HG02870 (cell line): ENCODE measurements around the gene CAMKMT.

Experiments
- ATAC-seq: cut with Tn5 transposase; IDR thresholded peaks from one replicate; pipeline ENCODE4 v1.9.1; 2021; ENCODE audit warnings: mild to moderate bottlenecking, moderate library complexity; ENCODE audit not compliant: unreplicated experiment

Gene CAMKMT

DNA sequence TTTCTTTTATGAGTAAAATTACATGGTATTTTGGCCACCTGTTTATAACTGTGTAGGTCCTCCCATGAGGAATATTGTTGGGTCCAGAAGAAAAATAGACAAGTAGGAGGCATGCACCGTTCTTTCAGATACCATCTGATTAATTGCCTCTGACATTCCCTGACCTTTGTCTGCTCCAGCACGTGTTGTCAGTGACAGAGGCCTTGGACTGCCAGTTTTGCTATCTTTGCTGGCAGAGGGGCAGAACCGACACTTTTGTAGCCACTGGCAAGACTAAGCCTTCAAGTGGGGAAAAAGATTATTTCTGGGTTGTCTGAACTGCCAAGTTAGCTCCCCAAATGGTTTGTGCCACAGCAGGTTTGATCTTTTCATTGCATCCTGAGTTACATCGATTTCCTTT lies 276.9 kb downstream of the CAMKMT start:
- ATAC-seq = no peak

- ATAC-seq = no peak
Observed at GRCh38 chr2:44639399-44639798, 277.7 kb downstream of the CAMKMT start.

DNA sequence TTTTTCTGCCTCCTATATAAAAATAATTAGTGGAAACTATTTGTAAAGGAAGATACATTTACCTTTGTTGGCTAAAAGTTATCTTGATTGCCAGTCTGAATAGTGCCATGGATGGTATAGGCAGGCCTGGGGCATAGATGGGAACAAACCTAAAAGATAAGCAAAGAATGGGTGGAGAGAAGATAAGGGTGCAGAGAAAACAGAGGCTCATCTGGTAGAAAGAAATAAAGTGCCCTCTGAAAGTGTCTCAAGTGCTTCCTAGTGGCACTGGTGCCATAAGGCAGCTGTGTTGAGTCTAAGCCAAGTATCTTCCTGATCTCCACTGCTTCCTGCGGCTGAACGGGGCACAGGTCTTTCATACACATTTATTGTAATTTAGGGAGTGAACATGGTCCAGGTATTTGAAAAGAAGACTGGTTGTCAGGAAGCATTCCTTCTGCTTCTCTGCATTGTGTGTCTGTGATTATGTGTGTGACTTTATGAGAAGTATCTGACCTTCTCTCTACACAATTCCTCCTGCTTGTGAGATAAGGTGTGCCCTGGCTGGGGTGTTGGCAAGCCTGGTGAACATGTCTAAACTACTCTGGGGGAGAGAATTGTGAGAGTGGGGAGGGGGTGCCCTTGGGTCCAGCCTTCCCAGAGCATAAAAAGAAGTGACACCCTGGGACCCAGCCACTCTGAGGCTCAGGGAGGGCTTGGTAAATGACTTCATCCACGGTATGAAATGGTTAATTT lies 280.5 kb downstream of the CAMKMT start:
- no peak for ATAC-seq

- no peak for ATAC-seq
Observed at GRCh38 chr2:44645937-44646336, 284.2 kb downstream of the CAMKMT start.

DNA sequence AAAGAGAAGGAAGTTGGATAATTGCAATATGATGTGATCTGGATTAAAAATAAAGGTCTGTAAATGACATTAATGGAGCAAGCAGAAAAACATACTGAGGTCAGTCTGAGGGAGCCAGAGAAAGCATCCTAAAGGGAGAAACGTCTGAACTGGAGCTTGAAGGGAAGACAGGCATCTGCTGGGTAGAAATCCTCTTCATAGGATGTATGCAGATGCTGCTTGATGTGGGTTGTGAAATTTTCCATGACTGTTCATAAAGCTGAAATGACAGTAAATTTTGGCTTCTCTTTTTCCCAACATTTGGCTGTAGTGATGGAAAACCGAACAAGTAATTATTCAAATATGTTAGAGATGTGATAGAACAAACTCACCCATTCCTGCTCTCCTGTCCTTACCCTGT lies 287.6 kb downstream of the CAMKMT start:
- ATAC-seq = no peak

GRCh38 chr2:44650796-44651195 lies 289.0 kb downstream of the CAMKMT start:
- no peak for ATAC-seq

DNA sequence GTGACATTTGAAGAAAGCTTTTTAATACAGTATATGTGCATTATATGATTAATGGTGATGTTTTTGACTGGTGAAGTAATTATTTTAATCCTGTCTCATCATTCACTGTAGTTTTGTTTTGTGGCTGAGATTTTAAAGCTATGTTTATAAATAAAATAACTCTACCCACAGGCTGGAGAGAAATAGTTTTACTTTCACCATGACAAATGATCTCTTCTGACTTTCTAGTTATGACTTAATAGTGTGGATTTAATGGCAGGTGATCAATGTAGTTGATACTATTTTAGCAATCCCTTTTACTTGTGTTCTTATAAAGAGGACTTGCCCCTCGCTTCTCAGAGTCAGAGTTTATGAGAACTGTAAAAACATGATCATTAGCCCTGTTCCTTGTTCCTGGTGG lies 290.2 kb downstream of the CAMKMT start:
- ATAC-seq = no peak

- no peak for ATAC-seq
Observed at GRCh38 chr2:44652701-44653100, 291.0 kb downstream of the CAMKMT start.

DNA sequence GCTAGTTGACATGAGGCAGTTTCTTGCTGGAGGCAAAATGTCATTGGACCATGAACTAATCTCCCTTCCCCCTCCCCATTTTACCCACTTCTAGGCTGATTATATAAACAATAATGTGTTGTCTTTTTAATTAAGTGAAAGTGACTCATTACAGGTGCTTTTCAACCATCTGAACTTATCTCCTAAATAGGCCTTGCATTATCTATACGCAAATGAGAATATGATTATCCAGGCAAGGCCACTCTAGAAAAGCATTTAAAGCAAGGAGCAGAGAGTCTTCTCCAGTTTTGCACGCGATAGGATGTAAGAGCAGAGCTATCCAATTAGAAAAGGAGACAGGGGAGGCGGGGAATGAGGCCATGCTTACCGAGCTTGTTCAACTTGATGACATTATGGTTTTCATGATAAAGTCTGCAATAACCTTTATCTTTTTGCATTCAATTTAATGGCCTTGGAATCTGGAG lies 293.7 kb downstream of the CAMKMT start:
- ATAC-seq = no peak

DNA sequence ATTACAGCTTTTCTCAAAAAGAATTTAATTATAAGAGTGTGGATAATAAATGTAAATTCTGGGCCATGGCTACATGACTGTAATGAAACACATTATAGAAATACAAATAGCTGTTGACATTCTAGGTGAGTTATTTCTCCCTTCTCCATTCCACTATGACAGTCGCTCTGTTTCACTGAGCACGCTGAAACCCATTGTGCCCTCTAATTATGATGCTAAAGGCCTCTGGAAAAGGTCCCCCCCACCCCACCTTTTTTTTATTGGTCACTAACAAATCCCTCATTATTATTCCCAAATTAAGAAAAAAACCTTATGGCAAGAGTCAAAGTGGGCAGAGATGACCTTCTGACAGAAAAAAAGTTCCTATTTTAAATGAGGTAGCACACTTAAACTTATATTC lies 294.7 kb downstream of the CAMKMT start:
- ATAC-seq = no peak

DNA sequence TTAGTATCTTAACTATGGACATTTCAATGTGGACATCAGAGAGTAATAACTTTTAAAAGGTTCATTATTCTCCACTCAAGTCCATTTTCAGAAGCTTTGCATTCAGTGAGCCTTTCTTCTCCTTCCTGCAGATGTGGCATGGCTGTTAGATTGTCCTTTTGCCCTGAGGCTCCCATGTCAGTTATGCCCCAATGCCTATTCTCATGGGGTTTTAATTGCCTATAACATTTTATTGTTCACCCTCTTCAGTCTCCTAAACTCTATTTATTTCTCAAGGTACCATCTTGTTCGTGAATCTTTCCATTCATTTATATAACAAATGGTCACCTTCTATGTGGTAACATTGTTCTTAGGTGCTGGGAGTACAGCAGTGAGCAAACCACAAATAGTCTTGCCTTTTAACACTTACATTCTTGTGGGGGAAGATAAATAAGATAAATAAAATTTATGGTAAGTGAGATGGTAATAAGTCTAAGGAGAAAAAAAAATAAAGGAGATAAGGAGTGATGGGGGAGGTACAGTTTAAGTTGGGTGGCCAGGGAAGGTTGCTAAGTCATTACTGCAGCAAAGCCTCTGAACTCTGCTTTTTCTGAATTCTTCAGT lies 301.8 kb downstream of the CAMKMT start:
- ATAC-seq = no peak

DNA sequence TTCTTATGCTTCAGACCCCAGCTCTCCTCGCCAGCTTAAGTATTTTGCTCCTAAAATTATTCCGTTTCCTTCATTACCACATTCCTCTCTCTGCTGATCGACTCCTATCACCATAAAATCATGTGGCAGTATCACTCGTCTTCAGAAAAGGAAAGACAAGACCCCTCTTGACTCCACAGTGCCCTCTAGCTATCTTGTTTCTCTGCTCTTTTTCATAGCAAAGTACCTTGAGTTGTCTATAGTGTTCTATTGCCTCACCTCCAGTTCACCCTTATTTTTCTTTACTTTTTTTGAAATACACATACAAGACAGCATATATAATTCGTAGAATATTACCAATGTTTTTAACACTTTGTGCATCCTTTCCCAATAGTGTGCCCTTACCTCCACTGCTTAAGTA lies 306.6 kb downstream of the CAMKMT start:
- ATAC-seq = no peak

DNA sequence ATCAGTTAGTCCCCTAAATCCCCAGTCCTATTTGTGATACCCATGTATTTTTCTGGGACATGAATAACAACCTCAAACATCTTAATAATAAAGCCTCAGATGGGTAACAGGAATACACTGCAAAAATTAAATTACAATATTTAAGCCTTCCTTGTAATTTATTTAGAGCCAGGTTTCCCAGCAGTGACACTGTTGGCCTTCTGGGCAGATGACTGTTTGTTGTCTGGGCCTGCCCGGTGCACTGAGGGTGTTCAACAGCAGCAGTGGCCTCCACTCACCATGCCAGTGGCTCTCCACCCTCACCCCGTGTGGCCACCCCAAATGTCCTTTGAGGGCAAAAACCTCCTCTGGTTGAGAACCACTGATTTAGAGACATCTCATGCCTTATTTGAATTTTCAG lies 309.5 kb downstream of the CAMKMT start:
- ATAC-seq = no peak

DNA sequence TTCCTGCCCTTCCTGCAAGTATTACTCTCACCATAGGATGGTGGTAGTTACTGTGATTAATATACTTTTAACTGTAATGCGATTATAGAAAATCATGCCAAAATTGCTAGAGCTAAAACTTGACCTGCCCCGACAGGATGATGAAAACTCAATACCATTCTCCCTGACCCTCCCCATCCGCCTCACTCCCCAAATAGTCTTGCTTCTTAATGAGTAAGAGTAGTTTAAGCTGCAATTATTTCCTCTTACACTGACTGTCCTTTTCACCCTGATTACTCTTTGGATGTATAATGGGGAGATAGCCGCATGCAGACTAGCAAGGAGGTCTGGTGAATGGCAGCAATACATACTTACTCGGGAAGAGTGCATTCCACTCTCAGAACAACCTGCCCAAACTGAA lies 310.2 kb downstream of the CAMKMT start:
- ATAC-seq = no peak

DNA sequence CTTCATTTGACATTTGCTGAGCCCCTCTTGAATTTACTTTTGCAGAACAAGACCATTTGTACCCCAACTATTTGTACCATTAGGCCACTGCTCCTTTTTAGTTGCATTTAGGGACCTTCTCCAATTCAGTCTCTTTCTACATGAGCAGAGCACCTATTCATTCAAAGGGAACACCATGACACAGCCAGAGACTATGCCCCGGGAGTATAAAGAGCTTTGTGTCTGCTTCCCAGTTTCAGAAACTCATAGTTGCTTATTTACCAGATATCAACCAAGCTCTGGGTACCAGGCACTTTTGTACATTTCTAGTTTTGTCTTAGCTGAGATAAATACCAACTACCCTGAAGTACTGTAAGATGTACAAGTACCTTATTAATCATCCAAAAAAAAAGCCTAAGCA lies 310.7 kb downstream of the CAMKMT start:
- no peak for ATAC-seq

DNA sequence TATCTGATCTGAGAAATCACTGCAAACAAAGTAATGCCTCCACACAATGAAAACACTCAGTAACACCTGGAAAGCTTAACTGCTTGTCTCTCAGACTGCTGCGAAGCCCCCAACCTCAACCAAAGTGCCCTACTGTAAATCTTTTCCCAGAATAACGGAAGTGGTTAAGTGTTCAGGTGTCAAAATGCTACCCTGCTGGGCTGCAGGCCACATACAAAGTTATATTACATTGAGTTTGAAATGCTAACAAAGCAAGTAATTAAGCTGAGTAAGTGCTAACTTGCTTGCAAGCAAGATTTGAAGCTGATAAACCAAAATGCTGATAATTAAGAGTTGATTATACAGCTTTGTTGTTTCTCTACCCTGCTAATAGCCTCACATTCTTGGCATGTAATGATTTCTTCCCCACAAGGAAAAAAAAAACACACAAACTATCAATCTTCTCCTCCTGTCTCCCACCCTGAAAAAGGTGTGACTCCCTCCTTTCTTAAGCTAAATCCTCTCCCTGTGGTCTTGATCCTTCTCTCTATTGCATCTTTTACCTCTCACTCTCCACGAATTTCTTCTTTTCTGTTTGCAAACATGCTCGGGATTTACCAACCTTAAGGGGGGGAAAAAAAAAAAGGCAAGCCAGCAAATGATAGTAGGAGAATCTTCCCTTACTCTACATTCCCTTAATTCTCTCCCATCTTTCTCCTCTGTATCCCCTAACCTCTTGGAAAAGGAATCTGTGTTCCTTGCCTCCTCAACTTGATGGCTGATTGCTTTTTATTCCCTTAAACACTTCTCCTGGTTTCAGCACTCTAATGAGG lies 312.9 kb downstream of the CAMKMT start:
- ATAC-seq = no peak

DNA sequence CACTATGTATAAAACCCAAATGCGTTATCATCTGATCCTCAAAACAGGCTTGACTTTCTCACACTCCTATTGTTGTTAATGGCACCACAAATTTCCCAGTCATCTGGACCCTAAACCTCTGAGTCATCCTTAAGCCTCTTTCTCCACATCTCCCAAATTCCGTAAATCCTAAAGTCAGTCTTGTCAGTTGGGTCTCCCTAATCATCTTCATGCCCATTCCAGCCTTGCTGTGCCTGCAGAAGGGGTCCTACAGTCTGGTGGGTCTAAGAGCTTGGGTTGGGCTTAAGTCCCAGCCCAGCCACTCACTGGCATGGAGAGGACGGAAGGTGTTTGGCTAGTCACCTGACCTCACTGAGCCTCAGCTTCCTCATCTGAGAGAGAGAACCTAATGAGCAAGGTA lies 314.6 kb downstream of the CAMKMT start:
- ATAC-seq = no peak

GRCh38 chr2:44679584-44679983 lies 317.8 kb downstream of the CAMKMT start:
- no peak for ATAC-seq

DNA sequence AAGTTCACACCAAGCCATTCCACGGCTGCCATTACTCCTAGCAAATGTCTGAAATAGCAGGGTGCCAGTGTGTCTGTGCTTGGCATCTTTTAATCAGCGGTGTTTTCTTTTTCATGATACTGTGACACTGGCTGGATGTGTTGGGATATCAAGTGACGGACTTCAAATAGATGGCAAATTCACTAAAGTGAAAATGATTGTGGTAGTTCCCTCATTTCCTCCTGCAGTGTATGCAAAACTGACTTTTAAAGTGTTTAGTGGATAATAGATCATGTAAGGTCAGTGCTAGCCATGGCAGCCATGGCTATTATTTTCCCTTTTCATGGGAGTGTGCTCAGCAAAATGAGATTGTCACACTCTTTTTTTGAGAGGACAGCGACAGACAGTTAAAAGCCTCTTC lies 318.2 kb downstream of the CAMKMT start:
- no peak for ATAC-seq

DNA sequence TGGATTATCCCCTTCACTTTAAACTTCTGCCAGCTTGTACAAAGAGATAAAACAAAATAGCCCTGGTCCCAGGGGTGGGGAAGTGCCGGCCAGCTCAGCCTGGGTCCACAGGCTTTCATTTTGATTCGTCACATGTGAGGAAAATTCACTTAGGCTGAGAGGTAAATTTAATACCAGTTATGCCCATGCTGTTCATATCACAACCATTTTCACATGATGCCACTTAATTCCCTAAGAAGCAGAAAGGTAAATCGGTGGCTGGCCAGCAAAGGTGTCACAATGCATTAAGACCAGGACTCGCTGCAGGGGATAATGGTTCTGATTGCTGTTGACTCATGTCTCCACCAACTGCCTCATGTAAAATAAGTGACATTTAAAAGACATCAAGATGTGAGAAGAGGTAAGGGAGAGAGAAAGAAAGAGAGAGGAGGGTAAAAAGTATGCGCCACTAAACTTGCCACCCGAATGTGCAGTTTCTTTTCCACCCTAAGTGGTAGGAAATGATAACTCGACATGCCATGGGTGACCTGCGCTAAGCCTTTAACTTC lies 318.8 kb downstream of the CAMKMT start:
- no peak for ATAC-seq

DNA sequence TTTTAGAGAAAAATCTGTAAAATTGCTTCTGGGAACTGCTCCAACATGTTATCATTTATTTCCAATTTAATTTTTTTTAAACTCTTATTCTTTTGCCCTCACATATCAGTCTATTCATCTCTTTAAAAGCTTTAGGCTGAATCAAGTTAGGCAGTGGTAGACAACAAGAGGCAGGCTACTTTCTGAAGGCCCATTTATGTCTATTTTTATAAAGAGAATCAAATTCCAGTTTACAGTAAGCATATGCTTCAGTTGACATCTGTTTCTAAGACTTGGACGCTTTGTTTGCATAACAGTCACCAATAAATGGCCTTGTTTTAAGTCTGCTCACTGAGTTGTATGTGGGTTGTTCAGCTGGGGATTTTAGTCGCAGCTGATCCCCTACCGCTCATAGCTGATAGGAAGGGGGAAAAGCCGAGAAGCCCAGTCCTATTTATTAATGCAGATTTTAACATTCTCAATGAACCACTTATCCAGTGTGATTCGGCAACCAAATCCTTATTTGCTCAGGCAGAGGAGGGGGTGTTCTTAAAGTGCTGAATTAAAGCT lies 319.3 kb downstream of the CAMKMT start:
- no peak for ATAC-seq
